AG20443 (cell line): Measurements from ENCODE around the gene COQ3.

ENCODE experiments used
- DNase-seq: peaks from one replicate; pipeline ENCODE4 v3.0.0; 2012; ENCODE audit warnings: low spot score, mixed read lengths

The COQ3 gene

GRCh38 chr6:99331531-99331930 lies 62.5 kb downstream of the COQ3 start:
- no peak for DNase-seq

- peak; percentile 81 for DNase-seq
Observed at GRCh38 chr6:99330159-99330558, 63.8 kb downstream of the COQ3 start.

GRCh38 chr6:99324996-99325395 lies 69.0 kb downstream of the COQ3 start:
- no peak for DNase-seq
